GM19395 (cell line): ENCODE data around the gene STPG1.

Source experiments
- ATAC-seq: cut with Tn5 transposase; IDR thresholded peaks from one replicate; pipeline ENCODE4 v1.9.1; 2021; ENCODE audit warnings: mild to moderate bottlenecking, moderate library complexity; ENCODE audit not compliant: unreplicated experiment

STPG1 gene

GRCh38 chr1:24319962-24320361, 93.6 kb downstream of the STPG1 start:
- no peak for ATAC-seq

- no peak for ATAC-seq
Measured at GRCh38 chr1:24319312-24319863, 94.2 kb downstream of the STPG1 start, which contains the start of gene GRHL3. Gene GRHL3, plus strand, starts transcription at chr1:24319357. Its CDS starts 195 bp downstream, at chr1:24319552.

- ATAC-seq: no peak
Measured at GRCh38 chr1:24318615-24319311, 94.8 kb downstream of the STPG1 start.

GRCh38 chr1:24317956-24318614, 95.5 kb downstream of the STPG1 start:
- ATAC-seq: no peak

GRCh38 chr1:24317081-24317480, 96.5 kb downstream of the STPG1 start:
- ATAC-seq: no peak

DNA sequence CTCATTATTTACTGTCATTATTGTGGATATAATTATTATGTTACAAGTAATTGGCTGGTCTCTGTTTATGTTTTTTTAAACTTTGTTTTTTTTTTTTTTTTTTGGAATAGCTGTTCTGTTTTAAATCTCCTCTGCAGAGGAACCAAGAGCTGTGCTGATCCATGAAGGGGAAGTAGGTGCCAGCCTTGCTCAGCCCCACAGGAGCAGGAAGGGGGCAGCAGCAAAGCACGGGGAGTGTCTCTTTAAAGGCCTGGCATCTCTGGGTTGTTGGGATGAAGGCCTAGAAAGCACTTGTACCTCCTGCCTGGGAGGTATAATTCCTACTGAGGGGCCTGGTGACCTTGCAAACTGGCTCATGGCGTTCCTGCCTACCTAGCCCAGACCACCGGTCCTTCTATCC, 96.9 kb downstream of the STPG1 start:
- no peak for ATAC-seq

DNA sequence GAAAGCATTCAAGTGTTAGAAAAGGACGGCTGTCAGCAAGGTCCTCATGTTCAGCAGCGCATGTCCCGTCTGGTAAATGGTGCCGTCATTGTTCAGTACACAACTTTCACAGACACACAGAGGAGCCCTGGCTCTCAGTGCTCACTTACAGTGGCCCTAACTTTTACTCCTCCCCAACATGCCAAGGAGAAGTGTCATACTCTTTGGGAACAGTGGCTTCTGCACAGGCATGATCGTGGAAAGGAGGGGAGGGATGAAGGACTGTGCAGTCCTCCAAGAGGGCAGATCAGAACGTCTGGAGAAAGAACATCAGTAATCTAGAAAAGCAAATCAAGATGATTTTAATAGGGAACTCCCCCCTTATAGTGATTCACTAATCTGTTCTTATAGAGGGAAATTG, 98.2 kb downstream of the STPG1 start:
- no peak for ATAC-seq

DNA sequence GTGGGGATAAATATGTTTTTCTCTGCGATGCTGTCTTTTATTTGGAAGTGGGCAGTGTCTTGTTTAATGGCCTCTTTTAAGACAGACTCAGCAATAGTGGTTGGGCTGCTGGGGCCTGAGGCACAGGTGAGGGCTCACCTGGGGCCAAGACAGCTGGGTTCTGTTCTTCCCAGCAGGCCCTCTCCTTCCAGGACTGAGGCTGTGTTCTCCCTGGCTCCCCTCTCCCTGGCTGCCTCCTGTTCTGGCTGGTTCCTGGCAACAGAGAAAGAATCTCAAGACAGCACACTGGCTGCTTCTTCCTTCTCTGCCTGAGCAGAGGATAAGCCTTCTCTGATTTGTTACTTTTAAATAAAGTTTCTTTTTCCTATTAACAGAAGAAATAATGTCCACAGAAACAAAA, 101.8 kb downstream of the STPG1 start:
- no peak for ATAC-seq

GRCh38 chr1:24311234-24311633, 102.3 kb downstream of the STPG1 start:
- ATAC-seq: no peak

- ATAC-seq: no peak
Measured at GRCh38 chr1:24309762-24310485, 103.7 kb downstream of the STPG1 start.

DNA sequence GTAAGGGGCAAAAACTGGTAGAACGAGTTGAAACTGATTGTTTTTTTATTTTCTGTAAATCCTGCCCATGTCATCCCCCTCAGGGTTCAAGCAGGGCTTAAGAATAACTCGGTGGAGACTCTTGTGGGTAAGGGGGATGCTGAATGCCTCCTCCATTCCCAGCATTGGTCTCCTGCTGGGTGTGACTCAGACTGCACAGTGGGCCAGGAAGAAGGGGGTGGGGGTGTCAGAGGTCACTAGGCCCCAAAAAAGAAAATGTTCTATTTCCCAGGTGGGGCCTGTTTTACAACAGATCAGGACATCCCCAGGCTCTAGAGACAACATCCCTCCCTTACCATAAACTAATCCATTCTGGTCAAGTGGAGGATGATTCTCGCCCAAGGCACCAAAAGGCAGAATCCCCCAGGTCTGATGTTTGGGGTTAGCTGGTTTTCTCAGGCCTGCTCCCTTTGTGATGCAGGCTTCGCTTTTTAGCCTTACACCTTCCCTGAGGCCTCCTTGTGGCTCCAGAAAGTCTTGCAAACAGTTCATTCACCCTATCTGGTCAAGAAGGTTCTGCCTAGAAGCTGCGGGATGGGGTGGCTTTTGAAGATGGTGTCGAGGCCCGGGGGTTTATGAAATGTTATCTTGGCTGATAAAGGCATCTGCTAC, 105.1 kb downstream of the STPG1 start:
- ATAC-seq: no peak
